Activated naive CD4-positive, alpha-beta T cell treated with anti-CD3 and anti-CD28 coated beads for 36 hours (primary cell): ENCODE results near the gene JAKMIP2. TPM values are rescaled to one million over a fixed set of nuclear protein-coding genes. Genes with fewer than 3 reads are reported as not detected.

Source experiments
- CTCF ChIA-PET: fragments of 350-600 bp; sonication (Branson Sonifier 250); formaldehyde crosslinking; loops from one replicate; lab custom pipeline; 2021; ENCODE audit warnings: antibody characterized with exemption; lab: Charles Lee
- DNase-seq: peaks from one replicate; pipeline ENCODE4 v3.0.0-alpha.2; 2020
- H3K27ac Mint-ChIP-seq: one replicate; pipeline ENCODE4 v1.8.0; 2021; ENCODE audit warnings: mild to moderate bottlenecking, mixed read lengths
- H3K27me3 Mint-ChIP-seq: one replicate; pipeline ENCODE4 v1.8.0; 2021; ENCODE audit warnings: low read depth, mixed read lengths
- H3K36me3 Mint-ChIP-seq: one replicate; pipeline ENCODE4 v1.8.0; 2021; ENCODE audit warnings: low read depth, mixed read lengths
- H3K4me1 Mint-ChIP-seq: one replicate; pipeline ENCODE4 v1.8.0; 2021; ENCODE audit warnings: low read depth, mixed read lengths
- H3K4me3 Mint-ChIP-seq: one replicate; pipeline ENCODE4 v1.8.0; 2021; ENCODE audit warnings: mild to moderate bottlenecking, moderate library complexity, mixed read lengths
- H3K9me3 Mint-ChIP-seq: one replicate; pipeline ENCODE4 v1.8.0; 2021; ENCODE audit warnings: mixed read lengths
- intact Hi-C: fragments of 100-400 bp; cut with micrococcal nuclease; formaldehyde crosslinking; loops from one replicate; pipeline ENCODE4 v1.15.1; 2023
- total RNA-seq, 2 experiments: library from RNA; stranded (reverse); gene quantifications; one replicate each; pipeline ENCODE4 v1.2.3, GENCODE V29; 2021

Gene JAKMIP2
- total RNA-seq, 2 experiments from 2014 or later = 0.14 to 0.17 TPM

- CTCF ChIA-PET = no interaction called here
- Mint-ChIP-seq H3K36me3 (no peaks in the 10 kb centered on the region), H3K27ac (no peak overlapping the region), H3K4me1 (no peaks in the 10 kb centered on the region), H3K4me3 (no peak overlapping the region), H3K9me3 (peaks cover 6% of the 10 kb centered on the region), H3K27me3 (no peaks in the 10 kb centered on the region)
- intact Hi-C loops = no loop called here
- no peak for DNase-seq
Observed at GRCh38 chr5:147552897-147553296, 229.6 kb downstream of the JAKMIP2 start.

GRCh38 chr5:147551677-147552076 lies 230.9 kb downstream of the JAKMIP2 start:
- no peak for DNase-seq
- no peaks in the 10 kb centered on the region for H3K36me3 Mint-ChIP-seq
- H3K27ac Mint-ChIP-seq = no peak overlapping the region
- H3K9me3 Mint-ChIP-seq = peaks cover 6% of the 10 kb centered on the region
- intact Hi-C loops = no loop called here
- H3K4me1 Mint-ChIP-seq = no peaks in the 10 kb centered on the region
- H3K27me3 Mint-ChIP-seq = no peaks in the 10 kb centered on the region
- CTCF ChIA-PET = interaction anchor here (0.6 kb wide), 1 partner anchor 186 kb away, joined by 3 read pairs; no protein-coding TSS in a partner anchor
- H3K4me3 Mint-ChIP-seq = no peak overlapping the region

GRCh38 chr5:147547730-147548129 lies 234.8 kb downstream of the JAKMIP2 start:
- H3K36me3 Mint-ChIP-seq = no peaks in the 10 kb centered on the region
- intact Hi-C loops = no loop called here
- H3K9me3 Mint-ChIP-seq = peaks cover 2% of the 10 kb centered on the region
- CTCF ChIA-PET = no interaction called here
- H3K4me1 Mint-ChIP-seq = no peaks in the 10 kb centered on the region
- H3K27ac Mint-ChIP-seq = no peak overlapping the region
- no peak overlapping the region for H3K4me3 Mint-ChIP-seq
- H3K27me3 Mint-ChIP-seq = no peaks in the 10 kb centered on the region
- DNase-seq = no peak

GRCh38 chr5:147544556-147544955 lies 238.0 kb downstream of the JAKMIP2 start:
- Mint-ChIP-seq H3K27me3 (no peaks in the 10 kb centered on the region), H3K9me3 (no peaks in the 10 kb centered on the region), H3K4me1 (no peaks in the 10 kb centered on the region), H3K27ac (no peak overlapping the region), H3K36me3 (no peaks in the 10 kb centered on the region), H3K4me3 (no peak overlapping the region)
- CTCF ChIA-PET = no interaction called here
- DNase-seq = no peak
- intact Hi-C loops = no loop called here

GRCh38 chr5:147539053-147539452 lies 243.5 kb downstream of the JAKMIP2 start:
- Mint-ChIP-seq H3K4me1 (no peaks in the 10 kb centered on the region), H3K27me3 (no peaks in the 10 kb centered on the region), H3K36me3 (no peaks in the 10 kb centered on the region), H3K4me3 (no peak overlapping the region), H3K9me3 (no peaks in the 10 kb centered on the region), H3K27ac (no peak overlapping the region)
- CTCF ChIA-PET = no interaction called here
- no peak for DNase-seq
- intact Hi-C loops = no loop called here

GRCh38 chr5:147538236-147538635 lies 244.3 kb downstream of the JAKMIP2 start:
- H3K27ac Mint-ChIP-seq = no peak overlapping the region
- no peaks in the 10 kb centered on the region for H3K9me3 Mint-ChIP-seq
- DNase-seq = no peak
- CTCF ChIA-PET = no interaction called here
- no peaks in the 10 kb centered on the region for H3K27me3 Mint-ChIP-seq
- no peaks in the 10 kb centered on the region for H3K36me3 Mint-ChIP-seq
- no peaks in the 10 kb centered on the region for H3K4me1 Mint-ChIP-seq
- H3K4me3 Mint-ChIP-seq = no peak overlapping the region
- intact Hi-C loops = no loop called here

Other genes starting within 250 kb of the JAKMIP2 start
- gene SPINK1, start 48.9 kb upstream of the JAKMIP2 start, total RNA-seq = not detected
- gene SCGB3A2, start 96.0 kb upstream of the JAKMIP2 start, total RNA-seq = not detected
- gene C5orf46, start 123.8 kb upstream of the JAKMIP2 start, total RNA-seq = not detected